Activated naive CD8-positive, alpha-beta T cell treated with anti-CD3 and anti-CD28 coated beads, Interleukin-2, amount 50 U/mL, for 24 hours (primary cell): ENCODE data around the gene DNAJB6.

Source experiments
- ATAC-seq: fragments of 150-1000 bp; cut with Tn5 transposase; one replicate; pipeline ENCODE4 v1.10.0; 2021
- DNase-seq: peaks from one replicate; pipeline ENCODE4 v3.0.0; 2021
- H3K27ac Mint-ChIP-seq: one replicate; pipeline ENCODE4 v1.8.0; 2021; ENCODE audit warnings: mild to moderate bottlenecking, mixed read lengths
- H3K27me3 Mint-ChIP-seq: one replicate; pipeline ENCODE4 v1.8.0; 2021; ENCODE audit warnings: mixed read lengths
- H3K36me3 Mint-ChIP-seq: one replicate; pipeline ENCODE4 v1.8.0; 2021; ENCODE audit warnings: low read depth, mixed read lengths
- H3K4me1 Mint-ChIP-seq: one replicate; pipeline ENCODE4 v1.8.0; 2021; ENCODE audit warnings: mixed read lengths
- H3K4me3 Mint-ChIP-seq: one replicate; pipeline ENCODE4 v1.8.0; 2021; ENCODE audit warnings: mild to moderate bottlenecking, moderate library complexity, mixed read lengths
- H3K9me3 Mint-ChIP-seq: one replicate; pipeline ENCODE4 v1.8.0; 2021; ENCODE audit warnings: mixed read lengths

DNAJB6 gene

DNA sequence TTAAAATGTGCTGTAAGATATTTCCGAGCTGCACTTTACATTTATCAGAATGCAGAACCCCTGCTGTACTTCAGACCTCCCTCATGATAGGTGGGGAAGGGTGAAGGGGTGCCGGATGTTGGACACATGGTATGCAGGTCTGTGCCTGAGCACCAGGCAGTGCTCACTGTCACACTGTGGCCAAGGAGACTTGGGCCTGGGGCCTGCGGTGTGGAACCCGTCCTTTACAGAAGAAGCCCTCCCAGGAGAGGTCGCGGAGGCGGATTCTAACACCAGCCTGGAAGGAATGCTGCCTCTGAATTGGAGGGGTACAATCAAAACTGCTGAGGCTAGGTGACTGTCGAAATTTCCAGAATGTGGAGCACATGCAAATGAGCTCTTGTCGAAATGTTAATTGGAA, 34.5 kb downstream of the DNAJB6 start:
- no peak overlapping the region for H3K27ac Mint-ChIP-seq
- H3K36me3 Mint-ChIP-seq, result peaks cover 60% of the 10 kb centered on the region
- H3K27me3 Mint-ChIP-seq, result no peaks in the 10 kb centered on the region
- DNase-seq (no peak), ATAC-seq (no peak)
- no peak overlapping the region for H3K4me3 Mint-ChIP-seq
- H3K4me1 Mint-ChIP-seq, result peaks cover 32% of the 10 kb centered on the region
- no peaks in the 10 kb centered on the region for H3K9me3 Mint-ChIP-seq

DNA sequence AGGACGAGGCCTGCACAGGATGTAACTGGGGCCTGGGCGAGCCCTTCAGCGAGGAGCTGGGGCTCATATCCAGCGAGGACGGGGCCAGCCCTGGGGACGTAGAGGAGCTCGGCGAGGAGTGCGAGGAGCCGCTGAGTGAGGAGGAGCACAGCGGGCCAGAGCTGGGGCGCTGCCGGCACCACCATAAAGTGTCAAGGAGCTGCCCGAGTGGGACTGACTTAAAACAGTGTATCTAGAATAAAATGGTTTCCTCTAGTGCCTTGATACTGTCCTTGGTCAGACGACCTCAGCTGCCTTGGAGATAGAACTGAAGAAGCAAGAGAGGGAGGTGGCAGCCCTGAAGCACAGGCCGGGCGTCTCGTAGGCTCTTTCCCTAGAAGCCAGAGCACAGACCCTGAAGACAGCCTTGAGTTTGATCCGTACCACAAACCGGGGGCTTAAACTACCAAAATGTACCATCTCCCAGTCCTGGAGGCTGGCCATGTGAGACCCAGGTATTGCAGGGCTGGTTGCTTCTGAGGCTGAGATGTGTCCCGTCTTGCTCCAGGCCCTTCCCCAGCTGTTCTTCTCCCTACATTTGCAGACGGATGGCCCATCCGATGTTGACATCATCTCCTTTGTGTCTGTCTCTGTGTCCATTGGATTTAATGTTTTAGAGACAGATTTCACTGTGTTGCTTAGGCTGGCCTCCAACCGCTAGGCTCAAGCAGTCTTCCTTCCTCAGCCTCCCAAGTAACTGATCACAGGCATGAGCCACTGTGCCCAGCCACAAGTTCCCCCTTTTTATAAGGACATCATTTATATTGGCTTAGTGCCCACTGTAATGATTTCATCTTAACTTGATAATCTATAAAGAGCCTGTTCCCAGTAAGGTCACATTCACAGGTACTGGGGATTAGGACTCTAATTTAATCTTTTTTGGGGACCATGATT, 35.8 kb downstream of the DNAJB6 start:
- H3K36me3 Mint-ChIP-seq, result peaks cover 59% of the 10 kb centered on the region
- DNase-seq (no peak), ATAC-seq (no peak)
- H3K9me3 Mint-ChIP-seq, result no peaks in the 10 kb centered on the region
- peaks cover 39% of the 10 kb centered on the region for H3K4me1 Mint-ChIP-seq
- no peak overlapping the region for H3K27ac Mint-ChIP-seq
- H3K27me3 Mint-ChIP-seq, result no peaks in the 10 kb centered on the region
- H3K4me3 Mint-ChIP-seq, result no peak overlapping the region

- H3K9me3 Mint-ChIP-seq, result no peaks in the 10 kb centered on the region
- H3K4me1 Mint-ChIP-seq, result peaks cover 39% of the 10 kb centered on the region
- ATAC-seq (no peak), DNase-seq (no peak)
- H3K27me3 Mint-ChIP-seq, result no peaks in the 10 kb centered on the region
- peaks cover 53% of the 10 kb centered on the region for H3K36me3 Mint-ChIP-seq
- H3K4me3 Mint-ChIP-seq, result no peak overlapping the region
- H3K27ac Mint-ChIP-seq, result no peak overlapping the region
Measured at GRCh38 chr7:157373493-157373892, 36.7 kb downstream of the DNAJB6 start.

GRCh38 chr7:157375410-157375809, 38.6 kb downstream of the DNAJB6 start:
- H3K4me3 Mint-ChIP-seq, result no peak overlapping the region
- H3K4me1 Mint-ChIP-seq, result peaks cover 43% of the 10 kb centered on the region
- H3K36me3 Mint-ChIP-seq, result peaks cover 50% of the 10 kb centered on the region
- DNase-seq (no peak), ATAC-seq (no peak)
- peak overlapping the region; percentile 33 for H3K27ac Mint-ChIP-seq
- H3K27me3 Mint-ChIP-seq, result no peaks in the 10 kb centered on the region
- H3K9me3 Mint-ChIP-seq, result no peaks in the 10 kb centered on the region

GRCh38 chr7:157377436-157378124, 40.8 kb downstream of the DNAJB6 start:
- Mint-ChIP-seq H3K27me3 (no peaks in the 10 kb centered on the region), H3K4me1 (peaks cover 45% of the 10 kb centered on the region), H3K4me3 (no peak overlapping the region), H3K36me3 (peaks cover 50% of the 10 kb centered on the region), H3K27ac (no peak overlapping the region), H3K9me3 (no peaks in the 10 kb centered on the region)
- no peak for DNase-seq
- ATAC-seq, result no peak

DNA sequence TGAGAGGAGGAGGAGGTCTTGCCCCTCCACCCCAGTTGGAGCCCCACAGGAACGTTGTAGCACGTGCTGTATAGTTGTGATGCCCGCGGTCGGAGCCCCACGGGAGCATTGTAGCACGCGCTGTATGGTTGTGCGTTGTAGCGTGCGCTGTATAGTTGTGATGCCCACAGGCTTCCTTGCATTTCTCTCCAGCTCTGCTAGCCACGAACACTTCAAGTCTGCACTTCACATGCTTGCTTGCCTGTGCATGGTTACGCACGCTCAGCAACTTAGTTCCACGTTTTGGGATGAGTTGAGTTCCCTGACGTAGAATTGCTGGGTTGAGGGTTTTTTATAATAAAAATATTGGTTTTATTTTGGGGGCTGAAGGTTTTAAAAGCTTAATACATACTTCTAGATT, 41.6 kb downstream of the DNAJB6 start:
- Mint-ChIP-seq H3K9me3 (no peaks in the 10 kb centered on the region), H3K4me3 (no peak overlapping the region), H3K27me3 (no peaks in the 10 kb centered on the region), H3K27ac (no peak overlapping the region), H3K36me3 (peaks cover 50% of the 10 kb centered on the region), H3K4me1 (peaks cover 42% of the 10 kb centered on the region)
- ATAC-seq, result no peak
- DNase-seq, result no peak

DNA sequence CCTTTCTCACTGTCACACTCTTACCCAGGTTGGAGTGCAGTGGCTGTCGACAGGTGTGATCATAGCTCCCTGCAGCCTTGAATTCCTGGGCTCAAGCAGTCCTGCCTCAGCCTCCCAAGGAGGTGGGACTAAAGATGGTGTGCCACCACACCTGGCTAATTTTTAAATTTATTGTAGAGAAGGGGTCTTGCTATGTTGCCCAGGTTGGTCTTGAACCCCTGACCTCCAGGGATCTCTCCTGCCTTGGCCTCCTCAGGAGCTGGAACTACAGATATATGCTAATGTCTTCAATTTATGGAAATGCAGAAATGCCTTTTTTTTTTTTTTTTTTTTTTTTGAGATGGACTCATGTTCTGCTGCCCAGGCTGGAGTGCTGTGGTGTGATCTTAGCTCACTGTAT, 42.7 kb downstream of the DNAJB6 start:
- ATAC-seq (no peak), DNase-seq (no peak)
- Mint-ChIP-seq H3K4me1 (peaks cover 31% of the 10 kb centered on the region), H3K36me3 (peaks cover 49% of the 10 kb centered on the region), H3K27me3 (no peaks in the 10 kb centered on the region), H3K27ac (no peak overlapping the region), H3K9me3 (no peaks in the 10 kb centered on the region), H3K4me3 (no peak overlapping the region)

- H3K27me3 Mint-ChIP-seq, result no peaks in the 10 kb centered on the region
- DNase-seq (no peak), ATAC-seq (no peak)
- peaks cover 46% of the 10 kb centered on the region for H3K36me3 Mint-ChIP-seq
- H3K9me3 Mint-ChIP-seq, result no peaks in the 10 kb centered on the region
- H3K27ac Mint-ChIP-seq, result peak overlapping the region; percentile 37
- peaks cover 22% of the 10 kb centered on the region for H3K4me1 Mint-ChIP-seq
- H3K4me3 Mint-ChIP-seq, result no peak overlapping the region
Measured at GRCh38 chr7:157380416-157380815, 43.6 kb downstream of the DNAJB6 start.

- no peak overlapping the region for H3K4me3 Mint-ChIP-seq
- no peak overlapping the region for H3K27ac Mint-ChIP-seq
- ATAC-seq, result no peak
- peaks cover 46% of the 10 kb centered on the region for H3K36me3 Mint-ChIP-seq
- no peaks in the 10 kb centered on the region for H3K9me3 Mint-ChIP-seq
- no peak for DNase-seq
- H3K27me3 Mint-ChIP-seq, result no peaks in the 10 kb centered on the region
- H3K4me1 Mint-ChIP-seq, result peaks cover 20% of the 10 kb centered on the region
Measured at GRCh38 chr7:157383868-157384267, 47.1 kb downstream of the DNAJB6 start.

GRCh38 chr7:157384301-157384700, 47.5 kb downstream of the DNAJB6 start:
- H3K4me1 Mint-ChIP-seq, result peaks cover 21% of the 10 kb centered on the region
- peaks cover 44% of the 10 kb centered on the region for H3K36me3 Mint-ChIP-seq
- ATAC-seq, result no peak
- H3K9me3 Mint-ChIP-seq, result no peaks in the 10 kb centered on the region
- no peaks in the 10 kb centered on the region for H3K27me3 Mint-ChIP-seq
- DNase-seq, result no peak
- H3K27ac Mint-ChIP-seq, result peak overlapping the region; percentile 31
- H3K4me3 Mint-ChIP-seq, result no peak overlapping the region

- Mint-ChIP-seq H3K4me1 (peaks cover 40% of the 10 kb centered on the region), H3K27me3 (no peaks in the 10 kb centered on the region), H3K4me3 (no peak overlapping the region), H3K27ac (peak overlapping the region; percentile 61), H3K9me3 (no peaks in the 10 kb centered on the region), H3K36me3 (peaks cover 43% of the 10 kb centered on the region)
- DNase-seq, result peak; percentile 88
- peak; percentile 90 for ATAC-seq
Measured at GRCh38 chr7:157386979-157387800, 50.4 kb downstream of the DNAJB6 start.

DNA sequence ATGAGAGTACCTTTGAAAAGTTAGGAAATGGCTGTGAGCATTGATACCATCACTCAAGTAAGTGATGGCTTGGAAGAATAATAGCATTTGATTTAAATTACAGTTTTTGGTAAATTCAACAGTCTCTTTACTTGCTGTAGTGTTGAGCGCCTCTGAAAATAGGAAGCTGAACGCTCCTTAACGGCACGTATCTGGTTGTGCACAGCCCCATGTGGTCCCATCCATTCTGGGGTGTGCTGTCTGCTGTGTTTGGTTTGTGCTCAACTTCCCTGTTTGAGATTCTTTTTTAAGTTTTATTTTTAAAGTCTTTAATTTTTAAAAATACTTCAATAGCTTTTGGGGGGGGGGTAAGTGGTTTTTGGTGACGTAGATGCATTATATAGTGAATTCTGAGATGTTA, 51.5 kb downstream of the DNAJB6 start:
- peaks cover 37% of the 10 kb centered on the region for H3K36me3 Mint-ChIP-seq
- H3K4me3 Mint-ChIP-seq, result no peak overlapping the region
- ATAC-seq (no peak), DNase-seq (no peak)
- no peaks in the 10 kb centered on the region for H3K27me3 Mint-ChIP-seq
- peaks cover 42% of the 10 kb centered on the region for H3K4me1 Mint-ChIP-seq
- no peak overlapping the region for H3K27ac Mint-ChIP-seq
- no peaks in the 10 kb centered on the region for H3K9me3 Mint-ChIP-seq

GRCh38 chr7:157389951-157390730, 53.3 kb downstream of the DNAJB6 start:
- peak; percentile 70 for ATAC-seq
- H3K4me1 Mint-ChIP-seq, result peaks cover 50% of the 10 kb centered on the region

More at GRCh38 chr7:157389951-157390730, 53.3 kb downstream of the DNAJB6 start:
- Mint-ChIP-seq H3K4me3 (peak overlapping the region; percentile 34), H3K36me3 (peaks cover 29% of the 10 kb centered on the region), H3K27me3 (no peaks in the 10 kb centered on the region), H3K27ac (no peak overlapping the region), H3K9me3 (no peaks in the 10 kb centered on the region)
- DNase-seq, result peak; percentile 37
